GM15510 (cell line): Measurements from ENCODE around the gene EIF4A3.

ENCODE experiments used
- POLR2A ChIP-seq: IDR thresholded peaks from 3 replicates; pipeline ENCODE4 v1.6.1; 2011; ENCODE audit warnings: borderline replicate concordance; ENCODE audit not compliant: insufficient read length; ENCODE audit errors: extremely low read depth

EIF4A3 gene

DNA sequence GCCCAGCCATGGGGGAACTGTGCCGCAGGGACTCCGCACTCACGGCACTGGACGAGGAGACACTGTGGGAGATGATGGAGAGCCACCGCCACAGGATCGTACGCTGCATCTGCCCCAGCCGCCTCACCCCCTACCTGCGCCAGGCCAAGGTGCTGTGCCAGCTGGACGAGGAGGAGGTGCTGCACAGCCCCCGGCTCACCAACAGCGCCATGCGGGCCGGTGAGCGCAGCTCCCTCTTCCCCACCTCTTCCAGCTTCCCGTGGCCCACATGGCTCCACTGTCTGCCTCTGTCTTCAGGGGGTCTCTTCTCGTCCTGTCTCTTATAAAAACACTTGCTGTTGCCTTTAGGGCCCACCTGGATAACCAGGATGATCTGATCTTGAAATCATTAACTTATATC is 34.5 kb upstream of the EIF4A3 start:
- TF ChIP-seq POLR2A, result no peak

DNA sequence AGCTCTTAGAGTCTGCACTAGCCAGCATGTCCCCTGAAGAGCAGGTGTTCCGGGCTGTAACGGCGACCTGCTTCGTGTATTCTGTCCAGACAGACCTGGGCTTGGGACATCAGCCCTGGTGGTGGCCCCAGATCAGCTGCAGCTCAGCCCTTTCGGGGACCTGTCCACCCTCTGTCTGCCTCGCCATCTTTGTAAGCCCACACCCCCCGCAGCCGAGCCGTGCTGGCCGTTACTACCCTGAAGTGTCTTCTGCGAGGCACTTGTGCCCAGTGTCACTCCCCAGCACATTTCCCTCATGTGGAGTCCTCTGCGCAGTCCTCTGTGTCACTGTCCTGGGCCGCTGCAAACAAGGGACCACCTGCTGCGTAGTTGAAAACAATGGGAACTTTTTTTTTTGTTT is 33.3 kb upstream of the EIF4A3 start:
- TF ChIP-seq POLR2A, result no peak

DNA sequence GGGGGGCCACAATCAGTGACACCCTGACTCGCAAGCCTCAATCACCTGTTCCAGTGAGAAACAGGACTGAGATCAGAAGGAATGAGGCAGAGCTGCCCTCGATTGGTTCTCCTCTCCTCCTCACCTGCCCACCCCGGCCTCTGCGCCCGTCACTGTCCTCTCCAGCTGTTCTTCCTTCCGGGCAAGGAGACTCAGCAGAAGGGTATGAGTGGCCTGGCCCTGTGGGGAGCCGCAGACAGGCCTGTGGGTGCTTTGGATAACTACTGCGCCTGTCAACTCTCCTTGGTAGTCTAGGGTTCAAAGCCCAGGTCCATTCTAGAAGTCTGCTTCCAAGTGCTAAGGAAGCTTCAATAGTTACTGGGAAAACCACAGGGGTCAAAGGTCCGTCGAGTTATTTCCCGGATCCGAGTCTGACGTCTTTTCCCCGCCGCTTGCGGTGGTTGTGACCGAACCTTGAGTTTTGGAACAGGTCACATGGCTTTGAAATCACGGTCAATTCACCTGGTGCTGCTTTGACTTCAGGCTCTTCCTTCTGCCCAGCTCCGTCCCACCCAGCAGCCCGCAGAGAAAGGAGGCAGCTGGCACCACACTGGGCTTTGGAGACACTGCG is 31.2 kb upstream of the EIF4A3 start:
- no peak for TF ChIP-seq POLR2A

DNA sequence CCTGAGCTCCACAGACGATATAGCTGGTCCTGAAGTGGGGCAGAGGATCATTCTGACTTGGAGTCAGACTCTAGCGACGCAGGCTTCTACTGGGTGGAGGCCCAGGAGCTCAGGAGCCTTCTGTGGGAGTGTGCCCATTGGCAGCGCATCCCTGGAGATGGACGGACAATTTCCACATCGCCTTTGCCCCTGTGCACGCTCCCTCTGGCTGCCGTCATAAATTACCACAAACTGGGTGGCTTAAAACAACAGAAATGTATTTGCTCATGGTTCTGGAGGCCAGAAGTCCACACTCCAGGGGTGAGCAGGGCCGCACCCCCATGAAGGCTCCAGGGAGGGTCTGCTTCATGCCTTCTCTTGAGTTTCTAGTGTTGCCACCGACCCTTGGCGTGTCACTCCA is 29.8 kb upstream of the EIF4A3 start:
- no peak for TF ChIP-seq POLR2A

DNA sequence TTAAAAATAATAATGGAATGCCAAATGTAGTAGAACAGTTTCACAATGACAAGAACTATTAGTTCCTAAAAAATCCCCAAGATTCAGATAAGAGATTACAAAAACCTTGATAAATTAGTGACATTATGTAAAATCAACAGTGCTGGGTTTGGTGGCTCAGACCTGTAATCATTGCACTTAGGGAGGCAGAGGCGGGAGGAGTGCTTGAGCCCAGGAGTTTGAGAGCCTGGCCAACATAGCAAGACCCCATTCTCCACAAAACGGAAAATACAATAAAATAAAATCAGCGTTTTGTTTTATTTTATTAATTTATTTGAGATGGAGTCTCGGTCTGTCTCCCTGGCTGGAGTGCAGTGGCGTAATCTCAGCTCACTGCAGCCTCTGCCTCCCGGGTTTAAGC is 27.0 kb upstream of the EIF4A3 start:
- no peak for TF ChIP-seq POLR2A

DNA sequence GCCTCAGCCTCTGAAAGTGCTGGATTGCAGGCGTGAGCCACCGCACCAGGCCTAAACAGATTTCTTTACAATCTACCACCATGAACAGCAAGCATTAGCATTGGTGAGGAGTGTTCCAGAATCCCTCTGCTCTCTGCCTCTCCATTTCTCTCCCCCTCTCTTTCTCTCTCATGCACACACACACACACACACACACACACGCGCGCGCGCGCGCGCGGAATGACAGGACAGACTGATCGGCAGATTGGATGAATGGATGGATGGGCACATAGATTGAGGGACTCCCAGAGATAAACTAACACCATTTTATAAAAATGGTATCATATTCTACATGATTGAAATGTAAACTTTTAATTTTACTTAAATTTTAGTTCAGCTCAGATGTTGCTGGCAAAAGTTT is 26.2 kb upstream of the EIF4A3 start:
- no peak for TF ChIP-seq POLR2A

DNA sequence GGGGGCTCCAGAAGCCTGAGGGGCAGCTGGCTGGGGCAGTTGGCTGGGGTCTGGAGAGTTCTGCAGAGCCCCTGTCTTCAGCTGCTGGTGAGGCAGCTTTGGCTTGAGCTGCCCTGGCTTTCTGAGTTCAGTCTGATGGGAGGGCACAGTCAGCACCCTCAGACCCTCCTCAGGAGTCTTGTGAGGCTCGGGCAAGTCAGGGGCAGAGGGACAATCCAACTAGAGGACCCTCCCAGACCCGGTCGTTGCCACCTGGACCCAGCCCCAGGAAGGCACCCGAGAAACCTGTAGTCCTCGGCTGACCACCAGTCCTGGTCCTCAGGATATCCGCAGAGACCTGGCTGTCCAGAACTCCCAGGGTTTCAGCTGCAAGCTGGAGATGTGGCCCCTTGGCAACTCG is 24.8 kb upstream of the EIF4A3 start:
- TF ChIP-seq POLR2A, result no peak

DNA sequence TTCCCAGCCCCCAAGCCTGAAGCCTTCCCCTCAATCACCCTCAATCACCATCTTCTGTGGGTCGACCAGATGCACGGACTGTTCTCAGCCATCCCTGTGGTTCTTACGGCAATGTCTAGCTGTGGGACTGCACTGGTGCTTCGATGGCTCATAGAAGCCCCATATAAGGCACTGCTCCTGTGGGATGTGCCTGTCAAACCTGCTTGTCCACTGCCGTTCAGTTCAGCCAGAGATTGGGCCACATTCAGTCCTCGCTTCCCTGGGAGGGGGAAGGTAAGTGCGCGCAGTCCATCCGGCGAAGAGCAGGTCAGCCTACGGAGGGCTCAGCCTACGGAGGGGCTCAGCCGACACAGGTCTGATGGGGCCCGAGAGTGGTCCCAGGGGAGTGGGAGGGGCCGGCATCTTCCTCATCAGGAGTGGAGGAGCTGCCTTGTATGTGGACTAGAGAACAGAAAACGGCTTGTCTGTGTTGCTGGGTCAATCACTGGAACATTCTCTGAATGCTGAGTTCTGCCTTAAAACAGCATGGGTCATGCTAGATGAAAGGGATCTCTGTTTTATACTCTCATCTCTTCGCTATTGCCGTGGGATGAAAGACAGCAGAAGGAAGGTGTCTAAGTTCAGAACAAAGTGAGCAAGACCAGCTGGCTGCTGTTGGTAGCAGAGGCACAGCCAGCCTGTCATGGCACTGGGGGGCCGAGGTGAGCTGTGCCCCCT is 23.0 kb upstream of the EIF4A3 start, which contains the start of gene CARD14:
CARD14 (plus strand) TSS at position 247 of the 717 bp plus-strand sequence. CDS start 11,409 bp downstream, outside the sequence.
- TF ChIP-seq POLR2A, result no peak

DNA sequence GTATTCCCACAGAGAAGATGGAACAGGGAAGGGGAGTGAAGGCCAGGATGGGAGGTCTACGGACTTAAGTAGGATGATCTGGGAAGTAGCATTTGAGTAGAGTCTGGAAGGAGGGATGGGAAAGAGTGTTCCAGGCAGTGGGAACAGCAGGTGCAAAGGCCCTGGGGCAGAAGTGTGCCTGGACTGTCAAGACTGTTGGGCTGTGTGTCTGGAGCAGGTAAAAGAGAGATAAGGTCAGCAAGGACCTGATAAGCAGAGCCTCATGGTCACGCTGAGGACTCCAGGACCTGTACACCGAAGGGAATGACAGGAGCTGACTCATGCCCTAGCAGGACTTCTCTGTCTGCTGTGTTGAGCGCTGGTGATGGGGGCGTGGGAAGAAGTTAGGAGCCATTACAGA is 22.2 kb upstream of the EIF4A3 start:
- no peak for TF ChIP-seq POLR2A

DNA sequence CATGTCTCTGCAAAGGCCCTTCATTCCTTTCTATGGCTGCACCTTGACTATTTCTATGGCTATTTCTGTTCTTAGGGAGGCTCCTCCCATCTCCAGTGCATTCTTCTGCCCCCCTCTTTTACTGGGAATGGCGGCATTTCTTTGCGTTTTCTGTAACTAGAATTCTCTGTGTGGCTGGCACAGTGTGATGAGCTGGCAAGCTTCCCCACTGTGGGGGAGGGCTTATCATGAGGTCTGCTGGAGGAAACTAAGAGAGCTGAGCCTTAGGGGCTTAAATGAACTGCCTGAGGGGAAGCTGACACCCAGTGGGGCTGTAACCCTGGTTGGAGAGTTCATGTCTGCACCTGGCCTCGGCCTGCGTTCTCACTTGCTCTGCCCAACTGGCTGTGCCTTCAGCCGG is 21.4 kb upstream of the EIF4A3 start:
- TF ChIP-seq POLR2A, result no peak

DNA sequence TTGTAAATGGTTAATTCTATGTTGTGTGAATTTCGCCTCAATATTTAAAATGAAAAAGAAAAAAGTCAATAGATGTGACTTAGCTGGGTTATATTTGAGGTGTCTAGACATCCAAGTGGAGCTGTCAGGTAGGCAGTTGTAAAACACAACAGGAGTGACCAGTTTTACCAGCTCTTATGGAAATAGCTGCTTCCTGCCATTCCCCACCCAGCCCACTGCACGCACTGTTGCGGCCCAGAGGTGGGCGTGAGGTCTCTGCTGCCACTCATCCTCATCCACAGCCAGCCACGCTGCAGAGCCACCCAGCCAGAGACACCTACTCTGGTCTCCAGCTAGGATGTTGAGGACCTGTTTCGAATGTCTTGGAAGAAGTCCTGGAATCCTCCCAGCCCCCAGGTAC is 19.5 kb upstream of the EIF4A3 start:
- TF ChIP-seq POLR2A, result no peak

DNA sequence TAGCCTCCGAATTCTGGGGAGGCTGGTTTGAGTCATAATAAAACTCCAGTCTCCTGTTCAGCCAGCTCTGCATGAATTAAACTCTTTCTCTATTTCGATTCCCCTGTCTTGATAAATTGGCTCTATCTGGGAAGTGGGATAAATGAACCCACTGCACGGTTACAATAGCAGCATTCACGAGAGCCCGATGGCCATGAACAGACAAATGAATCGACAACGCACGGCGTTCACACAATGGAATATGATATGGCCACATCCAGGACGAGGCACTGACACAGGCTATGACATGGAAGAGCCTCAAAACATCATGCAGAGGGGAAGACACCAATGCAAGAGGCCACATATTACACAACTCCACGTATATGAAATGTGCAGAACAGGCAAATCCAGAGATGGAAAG is 17.3 kb upstream of the EIF4A3 start:
- TF ChIP-seq POLR2A, result no peak

DNA sequence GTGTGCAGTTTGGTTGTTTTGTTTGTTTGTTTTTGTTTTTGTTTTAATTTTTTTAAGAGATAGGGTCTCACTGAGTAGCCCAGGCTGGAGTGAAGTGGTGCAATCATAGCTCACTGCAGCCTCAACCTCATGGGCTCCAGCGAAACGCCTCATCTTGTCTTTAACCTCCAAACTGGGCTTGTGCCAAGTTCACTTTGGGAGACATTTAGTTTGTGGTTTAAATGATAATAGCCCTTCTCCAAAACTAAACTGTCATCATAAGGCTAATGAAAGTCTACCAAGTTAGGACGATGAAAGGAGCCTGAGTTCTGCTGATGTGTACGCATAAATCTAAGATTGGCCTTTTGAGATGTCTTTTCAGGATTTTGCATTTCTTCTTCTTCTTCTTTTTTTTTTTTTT is 16.4 kb upstream of the EIF4A3 start:
- TF ChIP-seq POLR2A, result no peak

DNA sequence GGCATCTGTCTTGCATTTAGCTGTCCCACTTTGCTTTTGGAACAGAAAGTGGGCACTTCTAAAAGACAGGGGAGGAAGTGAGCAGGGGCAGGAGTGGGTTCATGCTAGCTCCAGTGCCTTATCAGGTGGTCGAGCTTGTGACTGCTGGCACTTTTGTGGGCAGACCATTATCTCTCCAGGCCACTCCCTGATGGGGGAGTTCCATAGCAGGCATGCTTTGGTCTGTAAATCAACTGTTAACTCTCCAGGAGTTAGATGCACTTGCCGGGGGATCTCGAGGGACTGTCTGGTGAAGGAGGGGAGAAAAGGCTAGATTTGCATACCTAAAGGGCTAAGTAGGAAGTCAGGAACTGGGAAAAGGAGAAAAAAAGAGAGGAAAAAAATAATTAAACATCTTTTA is 13.6 kb upstream of the EIF4A3 start:
- TF ChIP-seq POLR2A, result no peak

DNA sequence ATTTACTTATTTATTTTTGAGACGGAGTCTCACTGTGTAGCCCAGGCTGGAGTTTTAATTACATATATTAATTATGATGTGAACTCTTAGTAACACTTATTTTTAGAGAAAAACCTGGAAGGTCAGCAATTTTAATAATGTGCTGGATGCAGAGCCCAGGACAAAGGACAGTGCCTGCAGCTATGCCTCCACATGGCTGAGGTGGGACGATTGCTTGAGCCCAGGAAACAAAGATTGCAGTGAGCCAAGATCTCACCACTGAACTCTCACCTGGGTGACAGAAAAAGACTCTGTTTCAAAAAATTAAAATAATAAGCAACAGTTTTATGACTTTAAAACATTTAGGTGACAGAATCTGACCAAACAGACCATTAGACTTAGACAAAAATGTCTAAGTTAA is 11.9 kb upstream of the EIF4A3 start:
- TF ChIP-seq POLR2A, result no peak

DNA sequence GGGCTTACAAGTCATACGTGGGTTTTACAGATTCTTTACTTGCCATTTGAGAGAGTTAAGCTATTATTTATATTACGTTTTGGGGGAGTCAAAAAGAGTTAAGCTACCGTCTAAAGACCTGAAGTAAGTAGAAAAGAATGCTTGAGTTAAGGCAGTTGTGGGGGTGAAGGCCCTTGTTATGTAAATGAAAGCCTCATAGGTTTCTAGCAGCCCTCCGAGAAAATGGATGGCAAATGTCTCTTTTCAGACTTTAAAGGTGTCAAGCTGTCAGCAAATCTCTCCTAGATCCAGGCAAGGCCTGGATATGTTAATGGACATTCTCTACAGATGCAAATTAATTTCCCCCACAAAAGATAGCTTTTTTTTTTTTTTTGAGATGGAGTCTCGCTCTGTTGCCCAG is 7.2 kb upstream of the EIF4A3 start:
- no peak for TF ChIP-seq POLR2A
